Liver (tissue), 9 donors: ENCODE data around the gene MFSD11. TPM values are rescaled to one million over a fixed set of nuclear protein-coding genes. Genes with fewer than 3 reads are reported as not detected.

Source experiments
- DNase-seq: peaks from one replicate; pipeline ENCODE4 v3.0.0-alpha.2; 2017; ENCODE audit warnings: low spot score
- H3K27ac ChIP-seq, 2 donors: one replicate each; pipeline ENCODE4 v1.7.0; 2013; ENCODE audit warnings: inconsistent platforms in 2 of 2, low read length in 2 of 2, control low read depth in 1 of 2, low read depth in 1 of 2, mild to moderate bottlenecking in 1 of 2
- H3K27me3 ChIP-seq, 4 donors: one replicate each; pipeline versions ENCODE4 v1.6.1 to v1.7.0; 2013; ENCODE audit warnings: low read length in 3 of 4, inconsistent platforms in 1 of 4, mild to moderate bottlenecking in 1 of 4, moderate library complexity in 1 of 4; ENCODE audit not compliant: control insufficient read depth in 4 of 4, insufficient read depth in 4 of 4
- H3K36me3 ChIP-seq, 4 donors: one replicate each; pipeline versions ENCODE4 v1.6.1 to v1.7.0; 2013; ENCODE audit warnings: low read length in 3 of 4, mild to moderate bottlenecking in 3 of 4, low read depth in 1 of 4, moderate library complexity in 1 of 4; ENCODE audit not compliant: control insufficient read depth in 4 of 4, insufficient read depth in 3 of 4
- H3K4me1 ChIP-seq, 4 donors: one replicate each; pipeline versions ENCODE4 v1.6.1 to v1.7.0; 2013; ENCODE audit warnings: low read length in 3 of 4, mild to moderate bottlenecking in 3 of 4, moderate library complexity in 1 of 4; ENCODE audit not compliant: control insufficient read depth in 4 of 4, insufficient read depth in 4 of 4
- H3K4me3 ChIP-seq, 3 donors: one replicate each; pipeline versions ENCODE4 v1.6.1 to v1.7.0; 2013; ENCODE audit warnings: low read length in 3 of 3, control low read depth in 1 of 3, low read depth in 1 of 3, mild to moderate bottlenecking in 1 of 3
- H3K9ac ChIP-seq, 2 donors: one replicate each; pipeline ENCODE4 v1.7.0; 2013; ENCODE audit warnings: low read length in 2 of 2, mild to moderate bottlenecking in 2 of 2, moderate library complexity in 2 of 2, control low read depth in 1 of 2, low read depth in 1 of 2
- H3K9me3 ChIP-seq, 4 donors: one replicate each; pipeline versions ENCODE4 v1.6.1 to v1.7.0; 2013; ENCODE audit warnings: low read length in 3 of 4; ENCODE audit not compliant: control insufficient read depth in 4 of 4
- EGR1 ChIP-seq, 2 donors: IDR thresholded peaks; 2 replicates each; pipeline ENCODE4 v1.6.1; 2016 to 2018; ENCODE audit warnings: antibody characterized with exemption in 2 of 2, low read depth in 2 of 2
- FOXA1 ChIP-seq: IDR thresholded peaks from 2 replicates; pipeline ENCODE4 v1.6.1; 2016; ENCODE audit warnings: antibody characterized with exemption
- FOXA2 ChIP-seq: IDR thresholded peaks from 2 replicates; pipeline ENCODE4 v1.6.1; 2016; ENCODE audit warnings: antibody characterized with exemption
- GABPA ChIP-seq, 2 donors: IDR thresholded peaks in 1 of 2; conservative IDR thresholded peaks in 1 of 2; 2 replicates each; pipeline ENCODE4 v1.6.1; 2016; ENCODE audit warnings: antibody characterized with exemption in 2 of 2, mild to moderate bottlenecking in 1 of 2, moderate library complexity in 1 of 2
- HNF4A ChIP-seq, 2 donors: conservative IDR thresholded peaks; 2 replicates each; pipeline ENCODE4 v1.6.1; 2016; ENCODE audit warnings: antibody characterized with exemption in 2 of 2, mild to moderate bottlenecking in 2 of 2
- JUND ChIP-seq, 2 donors: IDR thresholded peaks; 2 replicates each; pipeline ENCODE4 v1.6.1; 2016; ENCODE audit warnings: antibody characterized with exemption in 2 of 2
- NR2F2 ChIP-seq: IDR thresholded peaks from 2 replicates; pipeline ENCODE4 v1.6.1; 2016; ENCODE audit warnings: antibody characterized with exemption
- RAD21 ChIP-seq, 2 donors: IDR thresholded peaks; 2 replicates each; pipeline ENCODE4 v1.6.1; 2016; ENCODE audit warnings: antibody characterized with exemption in 2 of 2, mild to moderate bottlenecking in 2 of 2
- RXRA ChIP-seq, 2 donors: IDR thresholded peaks; 2 replicates each; pipeline ENCODE4 v1.6.1; 2017 to 2018; ENCODE audit warnings: antibody characterized with exemption in 2 of 2, mild to moderate bottlenecking in 1 of 2
- SP1 ChIP-seq: IDR thresholded peaks from 2 replicates; pipeline ENCODE4 v1.6.1; 2018; ENCODE audit warnings: antibody characterized with exemption, mild to moderate bottlenecking
- YY1 ChIP-seq: IDR thresholded peaks from 2 replicates; pipeline ENCODE4 v1.6.1; 2016; ENCODE audit warnings: antibody characterized with exemption, mild to moderate bottlenecking
- WGBS: extraction: QIAGEN DNeasy Blood & Tissue Kit; methylation state at CpG from one replicate; pipeline ENCODE4 v1.1.7; 2013; 5-methylcytosine and 5-hydroxymethylcytosine counted together
- polyA plus RNA-seq, 2 donors: library from polyadenylated mRNA; stranded (reverse) in 1 of 2; unstranded in 1 of 2; fragments of 200-250 nt in 1 of 2; fragments of >200 nt in 1 of 2; fragmentation: Nextera tagmentation in 1 of 2; extraction: Ambion mirVana in 1 of 2; gene quantifications; one replicate each; pipeline versions ENCODE4 v1.2.1 to v1.2.3, GENCODE V29; 2013 to 2015
- total RNA-seq, 2 donors: library from RNA; depleted of rRNA; stranded (reverse); fragments of >200 nt; gene quantifications; one replicate each; pipeline ENCODE4 v1.2.3, GENCODE V29; 2014
- TF ChIP-seq, protein P1 (sequence below): IDR thresholded peaks from 2 replicates; pipeline ENCODE4 v1.6.1; 2016; ENCODE audit warnings: antibody characterized with exemption
- TF ChIP-seq, protein P2 (sequence below): IDR thresholded peaks from 2 replicates; pipeline ENCODE4 v1.6.1; 2016; ENCODE audit warnings: antibody characterized with exemption
- TF ChIP-seq, protein P3 (sequence below): fragments of 150-350 bp; IDR thresholded peaks from 2 replicates; pipeline ENCODE4 v1.5.1; 2017; ENCODE audit warnings: improper control_type of control experiment, low read depth, low read length; ENCODE audit not compliant: missing input control
- TF ChIP-seq, protein P4 (sequence below): IDR thresholded peaks from 2 replicates; pipeline ENCODE4 v1.6.1; 2016; ENCODE audit warnings: antibody characterized with exemption, mild to moderate bottlenecking
- TF ChIP-seq, protein P5 (sequence below): IDR thresholded peaks from 2 replicates; pipeline ENCODE4 v1.6.1; 2016; ENCODE audit warnings: antibody characterized with exemption
- donor health status: healthy.
- donor health status: healthy.
- donor health status: healthy.
- donor health status: healthy.
- donor health status: healthy.

Gene MFSD11
- total and polyA plus RNA-seq, 4 donors, result 8.6 to 26.9 (median 17.5) TPM

DNA sequence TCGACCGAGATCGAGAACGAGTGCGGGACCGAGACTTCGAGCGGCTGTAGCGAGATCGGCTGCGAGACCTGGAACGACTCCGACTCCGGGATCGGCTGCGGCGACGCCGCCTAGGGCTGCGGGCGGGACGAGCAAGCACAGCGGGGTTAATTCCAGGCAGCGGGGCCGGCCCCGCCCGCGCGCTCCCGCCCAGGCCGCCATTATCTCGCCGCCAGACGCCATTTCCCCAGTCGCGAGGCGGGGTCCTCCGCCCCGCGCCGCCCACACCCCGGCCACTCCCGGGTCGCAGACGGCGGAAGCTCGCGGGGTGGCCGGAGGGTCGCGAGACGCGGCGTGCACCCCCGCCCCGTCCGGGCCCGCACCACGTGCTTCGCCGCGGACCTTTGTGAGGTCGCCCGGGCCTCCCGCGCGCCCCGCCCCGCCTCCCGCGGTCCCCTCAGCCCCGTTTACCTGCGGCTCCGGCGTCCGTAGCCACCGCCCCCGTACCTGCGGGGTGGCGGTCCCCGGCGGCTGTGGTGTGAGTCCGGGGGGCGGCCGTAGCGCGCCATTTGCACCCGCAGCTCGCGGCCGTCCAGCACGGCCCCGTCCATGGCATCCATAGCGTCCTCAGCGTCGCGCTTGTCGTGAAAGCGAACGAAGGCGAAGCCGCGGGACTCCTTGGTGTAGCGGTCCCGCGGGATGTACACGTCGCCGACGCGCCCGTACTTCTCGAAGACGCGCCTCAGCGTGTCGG is 1.4 kb upstream of the MFSD11 start:
- no peaks in the 10 kb centered on the region for H3K9me3 ChIP-seq
- H3K4me3 ChIP-seq, result peak overlapping the region; percentile 96 to 100 (median 99)
- under 1% methylated on average over 117 of the region's 117 CpGs for WGBS
- H3K36me3 ChIP-seq, result peaks cover 7 to 34% (median 23%) of the 10 kb centered on the region in 4 donors
- peak; percentile 84 for DNase-seq
- H3K9ac ChIP-seq, result peak overlapping the region; percentile 99
- TF ChIP-seq RXRA (IDR thresholded peaks at IDR 0.05), result peak in 1 of 2 donors; percentile 2
- TF ChIP-seq JUND (IDR thresholded peaks at IDR 0.05), result no peak
- peak; percentile 92 for TF ChIP-seq YY1
- TF ChIP-seq, protein P1, sequence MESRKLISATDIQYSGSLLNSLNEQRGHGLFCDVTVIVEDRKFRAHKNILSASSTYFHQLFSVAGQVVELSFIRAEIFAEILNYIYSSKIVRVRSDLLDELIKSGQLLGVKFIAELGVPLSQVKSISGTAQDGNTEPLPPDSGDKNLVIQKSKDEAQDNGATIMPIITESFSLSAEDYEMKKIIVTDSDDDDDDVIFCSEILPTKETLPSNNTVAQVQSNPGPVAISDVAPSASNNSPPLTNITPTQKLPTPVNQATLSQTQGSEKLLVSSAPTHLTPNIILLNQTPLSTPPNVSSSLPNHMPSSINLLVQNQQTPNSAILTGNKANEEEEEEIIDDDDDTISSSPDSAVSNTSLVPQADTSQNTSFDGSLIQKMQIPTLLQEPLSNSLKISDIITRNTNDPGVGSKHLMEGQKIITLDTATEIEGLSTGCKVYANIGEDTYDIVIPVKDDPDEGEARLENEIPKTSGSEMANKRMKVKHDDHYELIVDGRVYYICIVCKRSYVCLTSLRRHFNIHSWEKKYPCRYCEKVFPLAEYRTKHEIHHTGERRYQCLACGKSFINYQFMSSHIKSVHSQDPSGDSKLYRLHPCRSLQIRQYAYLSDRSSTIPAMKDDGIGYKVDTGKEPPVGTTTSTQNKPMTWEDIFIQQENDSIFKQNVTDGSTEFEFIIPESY, result no peak
- TF ChIP-seq, protein P2, sequence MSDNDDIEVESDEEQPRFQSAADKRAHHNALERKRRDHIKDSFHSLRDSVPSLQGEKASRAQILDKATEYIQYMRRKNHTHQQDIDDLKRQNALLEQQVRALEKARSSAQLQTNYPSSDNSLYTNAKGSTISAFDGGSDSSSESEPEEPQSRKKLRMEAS, result no peak
- no peak for TF ChIP-seq RAD21 (IDR thresholded peaks at IDR 0.05)
- TF ChIP-seq SP1, result peak; percentile 5
- TF ChIP-seq, protein P3, sequence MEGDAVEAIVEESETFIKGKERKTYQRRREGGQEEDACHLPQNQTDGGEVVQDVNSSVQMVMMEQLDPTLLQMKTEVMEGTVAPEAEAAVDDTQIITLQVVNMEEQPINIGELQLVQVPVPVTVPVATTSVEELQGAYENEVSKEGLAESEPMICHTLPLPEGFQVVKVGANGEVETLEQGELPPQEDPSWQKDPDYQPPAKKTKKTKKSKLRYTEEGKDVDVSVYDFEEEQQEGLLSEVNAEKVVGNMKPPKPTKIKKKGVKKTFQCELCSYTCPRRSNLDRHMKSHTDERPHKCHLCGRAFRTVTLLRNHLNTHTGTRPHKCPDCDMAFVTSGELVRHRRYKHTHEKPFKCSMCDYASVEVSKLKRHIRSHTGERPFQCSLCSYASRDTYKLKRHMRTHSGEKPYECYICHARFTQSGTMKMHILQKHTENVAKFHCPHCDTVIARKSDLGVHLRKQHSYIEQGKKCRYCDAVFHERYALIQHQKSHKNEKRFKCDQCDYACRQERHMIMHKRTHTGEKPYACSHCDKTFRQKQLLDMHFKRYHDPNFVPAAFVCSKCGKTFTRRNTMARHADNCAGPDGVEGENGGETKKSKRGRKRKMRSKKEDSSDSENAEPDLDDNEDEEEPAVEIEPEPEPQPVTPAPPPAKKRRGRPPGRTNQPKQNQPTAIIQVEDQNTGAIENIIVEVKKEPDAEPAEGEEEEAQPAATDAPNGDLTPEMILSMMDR, result peak; percentile 17
- H3K27ac ChIP-seq, result peak overlapping the region; percentile 93 to 99
- no peaks in the 10 kb centered on the region for H3K27me3 ChIP-seq
- peaks cover 1 to 50% (median 44%) of the 10 kb centered on the region in 4 donors for H3K4me1 ChIP-seq

DNA sequence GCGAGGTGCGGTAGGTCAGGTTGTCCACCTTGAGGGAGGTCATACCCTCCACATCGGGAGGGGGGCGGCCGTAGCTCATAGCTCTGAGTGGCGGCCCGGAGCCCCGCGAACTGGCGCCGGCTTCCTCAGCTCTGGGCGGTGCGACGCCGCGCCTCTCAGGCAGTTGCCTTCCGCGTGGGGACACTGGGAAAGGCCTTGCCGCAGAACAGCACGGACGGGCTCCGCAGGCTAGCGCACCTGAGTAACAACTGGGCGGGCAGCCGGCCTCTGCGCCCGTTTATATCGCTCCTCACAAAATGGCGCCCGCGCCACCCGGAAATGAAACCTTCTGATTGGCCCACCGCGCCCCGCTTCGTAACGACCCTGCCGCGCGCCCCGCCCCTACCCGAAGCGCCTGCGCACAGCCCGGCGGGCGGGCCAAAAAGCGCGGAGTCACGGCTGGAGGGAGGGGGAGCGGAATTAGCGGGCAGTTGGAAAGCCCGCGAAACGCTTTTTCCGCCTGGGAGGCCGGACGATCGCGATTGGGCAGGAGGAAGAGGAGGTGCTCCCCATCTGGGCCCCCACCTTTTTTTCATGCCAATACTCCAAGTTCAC is 740 bp upstream of the MFSD11 start, which contains the start of gene SRSF2:
TSS of gene SRSF2 (minus strand) at position 250 of the 594 bp plus-strand sequence. CDS start at position 79, 171 bp downstream.
- peak; percentile 98 for DNase-seq
- H3K36me3 ChIP-seq, result peaks cover 7 to 31% (median 20%) of the 10 kb centered on the region in 4 donors
- H3K9ac ChIP-seq, result peak within 1 kb of the TSS; percentile 99
- no peaks in the 10 kb centered on the region for H3K9me3 ChIP-seq
- WGBS, result under 1% methylated on average over 60 of the region's 60 CpGs
- H3K4me3 ChIP-seq, result peak within 1 kb of the TSS; percentile 96 to 100 (median 99)
- H3K27me3 ChIP-seq, result no peaks in the 10 kb centered on the region
- peak within 1 kb of the TSS; percentile 93 to 99 for H3K27ac ChIP-seq
- peaks cover 1 to 50% (median 44%) of the 10 kb centered on the region in 4 donors for H3K4me1 ChIP-seq
- peak; percentile 11 to 36 for TF ChIP-seq EGR1 (IDR thresholded peaks at IDR 0.05; ENCODE audit: low read depth in 2 of 2)
- no peak for TF ChIP-seq FOXA2
- no peak for TF ChIP-seq HNF4A (conservative IDR thresholded peaks at IDR 0.05)
- TF ChIP-seq, protein P4, sequence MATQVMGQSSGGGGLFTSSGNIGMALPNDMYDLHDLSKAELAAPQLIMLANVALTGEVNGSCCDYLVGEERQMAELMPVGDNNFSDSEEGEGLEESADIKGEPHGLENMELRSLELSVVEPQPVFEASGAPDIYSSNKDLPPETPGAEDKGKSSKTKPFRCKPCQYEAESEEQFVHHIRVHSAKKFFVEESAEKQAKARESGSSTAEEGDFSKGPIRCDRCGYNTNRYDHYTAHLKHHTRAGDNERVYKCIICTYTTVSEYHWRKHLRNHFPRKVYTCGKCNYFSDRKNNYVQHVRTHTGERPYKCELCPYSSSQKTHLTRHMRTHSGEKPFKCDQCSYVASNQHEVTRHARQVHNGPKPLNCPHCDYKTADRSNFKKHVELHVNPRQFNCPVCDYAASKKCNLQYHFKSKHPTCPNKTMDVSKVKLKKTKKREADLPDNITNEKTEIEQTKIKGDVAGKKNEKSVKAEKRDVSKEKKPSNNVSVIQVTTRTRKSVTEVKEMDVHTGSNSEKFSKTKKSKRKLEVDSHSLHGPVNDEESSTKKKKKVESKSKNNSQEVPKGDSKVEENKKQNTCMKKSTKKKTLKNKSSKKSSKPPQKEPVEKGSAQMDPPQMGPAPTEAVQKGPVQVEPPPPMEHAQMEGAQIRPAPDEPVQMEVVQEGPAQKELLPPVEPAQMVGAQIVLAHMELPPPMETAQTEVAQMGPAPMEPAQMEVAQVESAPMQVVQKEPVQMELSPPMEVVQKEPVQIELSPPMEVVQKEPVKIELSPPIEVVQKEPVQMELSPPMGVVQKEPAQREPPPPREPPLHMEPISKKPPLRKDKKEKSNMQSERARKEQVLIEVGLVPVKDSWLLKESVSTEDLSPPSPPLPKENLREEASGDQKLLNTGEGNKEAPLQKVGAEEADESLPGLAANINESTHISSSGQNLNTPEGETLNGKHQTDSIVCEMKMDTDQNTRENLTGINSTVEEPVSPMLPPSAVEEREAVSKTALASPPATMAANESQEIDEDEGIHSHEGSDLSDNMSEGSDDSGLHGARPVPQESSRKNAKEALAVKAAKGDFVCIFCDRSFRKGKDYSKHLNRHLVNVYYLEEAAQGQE, result peak; percentile 96
- peak; percentile 88 for TF ChIP-seq SP1
- TF ChIP-seq, protein P2, result peak; percentile 64
- TF ChIP-seq FOXA1, result no peak
- TF ChIP-seq, protein P5, sequence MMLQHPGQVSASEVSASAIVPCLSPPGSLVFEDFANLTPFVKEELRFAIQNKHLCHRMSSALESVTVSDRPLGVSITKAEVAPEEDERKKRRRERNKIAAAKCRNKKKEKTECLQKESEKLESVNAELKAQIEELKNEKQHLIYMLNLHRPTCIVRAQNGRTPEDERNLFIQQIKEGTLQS, result no peak
- TF ChIP-seq, protein P1, result peak; percentile 59
- TF ChIP-seq, protein P3, result no peak
- TF ChIP-seq RAD21 (IDR thresholded peaks at IDR 0.05), result no peak
- peak in 1 of 2 donors; percentile 88 for TF ChIP-seq GABPA (IDR thresholded peaks at IDR 0.05 in 1 of 2, conservative IDR thresholded peaks at IDR 0.05 in 1 of 2)
- no peak for TF ChIP-seq JUND (IDR thresholded peaks at IDR 0.05)
- TF ChIP-seq YY1, result peak; percentile 99
- TF ChIP-seq NR2F2, result peak; percentile 8
